ENCODE measurements around the gene ICE1. TPM values are rescaled to one million over a fixed set of nuclear protein-coding genes. Genes with fewer than 3 reads are reported as not detected.

ICE1 gene
- total RNA-seq, 2 donors from 2014 or later = 21.0 to 25.9 TPM

GRCh38 chr5:5521029-5521428 is 98.6 kb downstream of the ICE1 start:
- Histone ChIP-seq H3K27me3 (replicated peaks; ENCODE audit: insufficient read depth) (no peaks in the 10 kb centered on the region), H3K36me3 (no peaks in the 10 kb centered on the region), H3K9me3 (no peaks in the 10 kb centered on the region), H3K4me1 (replicated peaks) (no peaks in the 10 kb centered on the region), H3K4me3 (no peak overlapping the region), H3K27ac (no peak overlapping the region)
- intact Hi-C loops (cut with DNase I) = no loop called here
- no peak for DNase-seq (ENCODE audit: low spot score)
- no peak for TF ChIP-seq POLR2A (IDR thresholded peaks at IDR 0.05)
- TF ChIP-seq CTCF (IDR thresholded peaks at IDR 0.05) = no peak
- WGBS = 79% methylated on average over 8 of the region's 8 CpGs

DNA sequence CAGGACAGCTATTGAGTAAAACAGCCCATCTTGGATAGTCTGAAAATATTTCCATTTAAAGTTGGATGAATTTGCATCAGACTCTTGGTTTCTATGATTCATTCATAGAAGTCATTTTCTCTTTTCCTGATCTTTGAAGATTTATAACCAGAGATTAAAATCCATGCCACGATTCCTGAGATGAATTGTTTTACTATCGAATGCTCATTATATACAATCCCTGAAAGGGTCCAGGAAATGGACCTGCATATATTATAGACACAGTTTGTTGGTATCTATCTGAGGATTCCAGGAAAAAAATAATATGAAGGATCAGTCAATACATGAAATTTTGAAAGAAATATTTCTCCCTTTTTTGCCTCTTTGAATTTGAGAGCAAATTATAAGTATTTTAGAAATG is 99.0 kb downstream of the ICE1 start:
- intact Hi-C loops (cut with DNase I) = no loop called here
- H3K27ac ChIP-seq = no peak overlapping the region
- no peak overlapping the region for H3K4me3 ChIP-seq
- no peaks in the 10 kb centered on the region for H3K4me1 ChIP-seq (replicated peaks)
- TF ChIP-seq POLR2AphosphoS5 (IDR thresholded peaks at IDR 0.05) = no peak
- no peak for TF ChIP-seq CTCF (IDR thresholded peaks at IDR 0.05)
- DNase-seq (ENCODE audit: low spot score) = no peak
- H3K9me3 ChIP-seq = no peaks in the 10 kb centered on the region
- no peaks in the 10 kb centered on the region for H3K36me3 ChIP-seq
- 71% methylated on average over 2 of the region's 2 CpGs for WGBS
- H3K27me3 ChIP-seq (replicated peaks; ENCODE audit: insufficient read depth) = no peaks in the 10 kb centered on the region

DNA sequence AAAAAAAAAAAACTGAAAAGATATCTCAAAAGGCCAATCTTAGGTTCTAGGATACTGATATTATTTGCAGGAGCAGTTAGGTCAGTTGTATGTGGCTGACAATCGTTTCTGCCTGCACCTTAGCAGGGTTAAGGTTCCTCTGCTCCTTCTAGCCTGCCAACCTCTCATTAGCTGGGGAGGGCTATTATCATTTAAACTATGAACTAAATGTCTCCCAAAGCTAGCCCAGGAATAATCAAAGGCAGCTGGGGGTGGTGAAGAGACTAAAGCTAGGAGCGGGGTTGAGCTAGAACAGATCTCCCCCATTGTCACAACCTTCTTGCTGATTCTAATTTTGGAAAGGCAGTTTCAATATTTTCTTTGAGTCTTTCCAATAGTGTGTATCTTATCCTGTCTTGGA is 99.9 kb downstream of the ICE1 start:
- Histone ChIP-seq H3K36me3 (no peaks in the 10 kb centered on the region), H3K4me3 (no peak overlapping the region), H3K4me1 (replicated peaks) (no peaks in the 10 kb centered on the region), H3K27me3 (replicated peaks; ENCODE audit: insufficient read depth) (no peaks in the 10 kb centered on the region), H3K27ac (no peak overlapping the region), H3K9me3 (no peaks in the 10 kb centered on the region)
- no peak for DNase-seq (ENCODE audit: low spot score)
- intact Hi-C loops (cut with DNase I) = no loop called here
- WGBS = 73% methylated on average over 2 of the region's 2 CpGs
- TF ChIP-seq CTCF (IDR thresholded peaks at IDR 0.05) = no peak
- TF ChIP-seq POLR2AphosphoS5 (IDR thresholded peaks at IDR 0.05) = no peak

DNA sequence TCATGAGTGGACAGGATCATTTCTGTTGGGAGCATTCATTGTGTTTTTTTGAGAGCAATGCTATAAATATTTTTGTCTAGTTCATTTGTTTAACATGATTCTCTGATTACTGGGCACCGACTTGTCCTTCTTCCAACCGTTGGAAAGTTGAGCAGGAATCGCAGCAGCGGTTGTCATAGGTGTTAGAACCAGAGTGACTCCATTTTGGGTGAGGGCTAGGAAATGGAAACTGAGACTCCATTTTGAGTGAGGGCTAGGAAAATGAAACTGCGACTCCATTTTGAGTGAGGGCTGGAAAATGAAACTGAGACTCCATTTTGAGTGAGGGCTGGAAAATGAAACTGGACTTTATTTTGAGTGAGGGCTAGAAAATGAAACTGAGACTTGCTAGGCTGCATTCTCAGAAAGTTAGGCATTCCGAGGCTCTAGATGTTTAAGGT is 100.6 kb downstream of the ICE1 start:
- no peaks in the 10 kb centered on the region for H3K9me3 ChIP-seq
- no peak for TF ChIP-seq POLR2A (IDR thresholded peaks at IDR 0.05)
- 79% methylated on average over 6 of the region's 6 CpGs for WGBS
- H3K27ac ChIP-seq = no peak overlapping the region
- no peaks in the 10 kb centered on the region for H3K27me3 ChIP-seq (replicated peaks; ENCODE audit: insufficient read depth)
- H3K4me1 ChIP-seq (replicated peaks) = no peaks in the 10 kb centered on the region
- no peak overlapping the region for H3K4me3 ChIP-seq
- intact Hi-C loops (cut with DNase I) = no loop called here
- no peak for DNase-seq (ENCODE audit: low spot score)
- no peaks in the 10 kb centered on the region for H3K36me3 ChIP-seq

GRCh38 chr5:5524327-5524726 is 101.8 kb downstream of the ICE1 start:
- Histone ChIP-seq H3K27me3 (replicated peaks; ENCODE audit: insufficient read depth) (no peaks in the 10 kb centered on the region), H3K9me3 (no peaks in the 10 kb centered on the region), H3K27ac (no peak overlapping the region), H3K4me1 (replicated peaks) (no peaks in the 10 kb centered on the region), H3K36me3 (no peaks in the 10 kb centered on the region), H3K4me3 (no peak overlapping the region)
- 77% methylated on average over 3 of the region's 3 CpGs for WGBS
- DNase-seq (ENCODE audit: low spot score) = no peak
- TF ChIP-seq POLR2A (IDR thresholded peaks at IDR 0.05) (no peak), CTCF (IDR thresholded peaks at IDR 0.05) (no peak), POLR2AphosphoS5 (IDR thresholded peaks at IDR 0.05) (no peak)
- intact Hi-C loops (cut with DNase I) = no loop called here
